Stimulated activated naive CD4-positive, alpha-beta T cell (primary cell): ENCODE data around the gene RIIAD1.
"Not testable (repeated sequence)": the region's sequence is repeated elsewhere in the genome, so short reads cannot be mapped to it uniquely, and the experiment has no call there.

Experiments
- DNase-seq, 6 experiments: peaks; one replicate each; lab custom pipeline; 2025; lab: John Stamatoyannopoulos, UW

RIIAD1 gene

DNA sequence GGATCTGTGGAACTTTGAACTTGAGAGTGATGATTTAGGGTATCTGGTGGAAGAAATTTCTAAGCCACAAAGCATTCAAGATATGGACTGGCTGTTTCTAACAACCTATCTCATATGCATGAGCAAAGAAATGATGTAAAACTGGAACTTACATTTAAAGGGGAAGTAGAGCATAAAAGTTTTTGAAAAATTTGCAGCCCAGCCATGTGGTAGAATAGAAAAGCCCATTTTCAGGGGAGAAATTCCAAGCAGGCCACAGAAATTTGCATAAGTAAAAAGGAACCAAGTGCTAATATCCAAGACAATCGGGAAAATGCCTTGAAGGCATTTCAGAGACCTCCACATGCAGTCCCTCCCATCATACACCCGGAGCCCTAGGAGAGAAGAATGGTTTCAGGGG is 15.7 kb downstream of the RIIAD1 start:
- DNase-seq, result no peak

- DNase-seq, result no peak
Measured at GRCh38 chr1:151737479-151737878, 16.2 kb downstream of the RIIAD1 start.

GRCh38 chr1:151739590-151740355 is 18.5 kb downstream of the RIIAD1 start:
- DNase-seq, result no peak

DNA sequence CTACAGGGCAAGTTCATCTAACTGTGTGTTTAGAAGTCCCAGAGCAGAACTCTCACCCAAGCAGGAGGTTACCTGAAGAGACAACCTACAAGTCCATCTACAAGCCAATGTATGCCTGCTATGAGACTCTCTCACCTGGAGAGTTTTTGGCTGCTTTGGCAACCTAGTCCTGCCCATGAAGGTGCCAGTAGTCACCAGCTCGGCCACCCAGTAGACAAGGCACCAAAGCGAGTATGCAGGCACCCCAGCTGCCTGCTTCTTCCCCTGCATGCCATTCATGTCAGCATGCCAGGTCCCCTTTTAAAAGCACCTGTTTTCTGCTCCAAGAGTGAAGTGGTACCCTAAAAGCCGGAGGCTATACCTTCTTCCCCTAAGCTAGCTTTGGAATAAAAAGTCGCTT is 20.2 kb downstream of the RIIAD1 start:
- no peak for DNase-seq

DNA sequence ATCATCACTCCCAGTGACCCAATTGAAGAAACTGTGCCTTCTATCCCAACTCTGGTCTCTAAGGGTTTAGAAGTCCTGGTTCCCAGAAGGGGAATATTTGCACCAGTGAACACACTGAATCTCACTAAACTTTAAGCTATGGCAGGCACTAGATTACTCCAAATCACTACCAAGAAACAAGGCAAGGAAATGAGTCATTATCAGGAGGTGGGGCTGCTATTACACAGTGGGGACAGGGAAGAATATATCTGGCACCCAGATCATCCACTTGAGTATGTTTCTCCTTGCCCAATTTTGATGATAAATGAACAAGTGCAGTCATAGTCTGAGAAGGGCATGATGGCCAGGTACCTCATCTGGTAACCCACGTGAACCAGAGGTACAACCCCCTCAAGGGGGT is 35.0 kb downstream of the RIIAD1 start:
- DNase-seq, result no peak

DNA sequence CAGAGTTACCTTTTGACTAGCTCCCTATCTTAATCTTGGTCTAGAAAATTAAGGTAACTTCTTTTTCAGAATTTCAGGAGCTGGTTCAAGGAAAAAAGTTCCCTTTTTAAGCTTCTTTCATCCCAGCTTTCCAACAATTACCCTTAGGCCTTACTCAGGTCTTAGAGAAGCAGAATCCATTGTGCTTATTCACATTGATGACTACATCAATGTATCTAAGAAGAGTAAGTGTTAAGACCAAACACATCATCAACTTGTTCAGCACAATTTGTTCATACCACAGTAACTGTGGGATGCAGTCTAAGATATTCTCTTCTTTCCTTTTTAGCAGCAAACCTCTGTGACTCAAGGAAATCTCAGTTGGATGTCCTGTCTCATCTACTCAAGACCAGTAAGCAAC is 37.9 kb downstream of the RIIAD1 start:
- DNase-seq, result no peak

- no peak for DNase-seq
Measured at GRCh38 chr1:151760597-151761385, 39.5 kb downstream of the RIIAD1 start.

DNA sequence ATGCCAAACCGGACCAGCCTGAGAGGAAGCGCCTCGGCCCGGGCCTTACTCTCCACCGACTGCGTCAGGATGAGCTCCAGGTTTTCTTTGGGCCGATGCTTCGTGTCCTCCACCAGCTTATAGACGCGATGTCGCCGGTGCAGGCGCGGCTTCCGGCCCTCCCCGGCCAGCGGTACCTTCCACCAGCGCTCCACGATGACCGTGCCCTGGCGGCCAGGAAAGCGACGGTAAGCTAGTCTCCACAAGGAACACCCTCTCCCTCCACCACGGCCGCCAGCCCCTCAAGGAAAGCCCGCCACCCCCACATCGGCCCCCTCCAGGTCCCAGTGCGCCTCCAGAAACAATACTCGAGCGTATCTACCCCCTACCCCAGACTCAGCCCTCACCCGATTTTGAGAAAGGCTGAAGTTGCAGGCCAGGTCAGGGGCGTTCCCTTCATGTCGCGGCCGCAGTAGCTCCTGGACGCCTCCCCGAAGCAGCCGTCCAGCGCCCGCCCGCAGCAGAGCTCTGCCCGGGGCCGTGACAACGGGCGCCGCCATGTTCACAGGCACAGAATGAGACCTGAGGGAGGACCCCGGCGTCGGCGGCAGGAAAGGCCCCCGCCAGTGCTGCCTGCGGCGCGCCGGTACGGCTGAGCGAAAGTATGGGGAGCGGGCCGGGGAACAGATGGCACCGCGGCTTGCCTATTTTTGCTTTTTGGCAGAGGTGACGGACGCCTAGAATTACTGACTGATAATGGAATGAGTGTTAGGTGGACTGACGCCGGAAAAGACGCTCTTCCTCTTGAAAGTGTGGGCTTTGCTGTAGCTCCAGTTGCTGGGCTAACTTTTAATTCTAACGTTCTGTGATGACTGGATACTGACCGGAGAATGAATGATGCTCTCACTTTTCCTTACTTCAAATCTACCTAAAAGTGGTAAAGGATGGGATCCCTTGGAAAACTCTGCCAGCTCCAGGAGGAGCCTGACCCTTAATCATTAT is 41.9 kb downstream of the RIIAD1 start, which contains the start of gene MRPL9:
TSS of gene MRPL9 (minus strand) at position 556 of the 981 bp plus-strand sequence. CDS start at position 539, 17 bp downstream.
- DNase-seq, result peak; percentile 66 to 86 (median 74)

- DNase-seq, result no peak
Measured at GRCh38 chr1:151763990-151764389, 42.7 kb downstream of the RIIAD1 start.

- not testable (repeated sequence) for DNase-seq
Measured at GRCh38 chr1:151768351-151769066, 47.2 kb downstream of the RIIAD1 start.

DNA sequence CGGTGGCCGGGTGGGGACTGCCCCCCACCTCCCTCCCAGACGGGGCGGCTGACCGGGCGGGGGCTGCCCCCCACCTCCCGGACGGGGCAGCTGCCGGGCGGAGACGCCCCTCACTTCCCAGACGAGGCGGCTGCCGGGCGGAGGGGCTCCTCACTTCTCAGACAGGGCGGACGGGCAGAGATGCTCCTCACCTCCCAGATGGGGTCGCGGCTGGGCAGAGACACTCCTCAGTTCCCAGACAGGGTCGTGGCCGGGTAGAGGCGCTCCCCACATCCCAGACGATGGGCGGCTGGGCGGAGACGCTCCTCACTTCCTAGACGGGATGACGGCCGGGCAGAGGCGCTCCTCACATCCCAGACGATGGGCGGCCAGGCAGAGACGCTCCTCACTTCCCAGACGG is 47.9 kb downstream of the RIIAD1 start:
- not testable (repeated sequence) for DNase-seq

DNA sequence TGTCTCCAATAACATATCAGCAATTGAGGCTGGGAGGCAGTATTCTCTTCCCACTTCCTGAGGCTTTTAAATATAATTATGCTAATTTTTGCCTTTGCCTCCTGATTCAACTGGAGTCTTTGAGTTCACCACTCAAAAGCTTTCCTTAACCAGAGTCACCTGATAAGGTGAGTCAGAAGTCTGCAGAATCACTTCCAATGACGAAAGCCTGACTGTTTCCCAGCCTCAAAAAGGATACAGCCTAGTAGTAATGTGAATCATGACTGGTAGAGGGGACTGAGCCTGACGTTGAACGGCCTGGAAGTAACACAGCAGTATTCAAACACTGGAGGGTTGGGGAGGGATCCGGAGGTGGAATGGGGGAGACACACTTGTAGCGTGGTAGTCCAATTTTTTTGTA is 52.4 kb downstream of the RIIAD1 start:
- no peak for DNase-seq

DNA sequence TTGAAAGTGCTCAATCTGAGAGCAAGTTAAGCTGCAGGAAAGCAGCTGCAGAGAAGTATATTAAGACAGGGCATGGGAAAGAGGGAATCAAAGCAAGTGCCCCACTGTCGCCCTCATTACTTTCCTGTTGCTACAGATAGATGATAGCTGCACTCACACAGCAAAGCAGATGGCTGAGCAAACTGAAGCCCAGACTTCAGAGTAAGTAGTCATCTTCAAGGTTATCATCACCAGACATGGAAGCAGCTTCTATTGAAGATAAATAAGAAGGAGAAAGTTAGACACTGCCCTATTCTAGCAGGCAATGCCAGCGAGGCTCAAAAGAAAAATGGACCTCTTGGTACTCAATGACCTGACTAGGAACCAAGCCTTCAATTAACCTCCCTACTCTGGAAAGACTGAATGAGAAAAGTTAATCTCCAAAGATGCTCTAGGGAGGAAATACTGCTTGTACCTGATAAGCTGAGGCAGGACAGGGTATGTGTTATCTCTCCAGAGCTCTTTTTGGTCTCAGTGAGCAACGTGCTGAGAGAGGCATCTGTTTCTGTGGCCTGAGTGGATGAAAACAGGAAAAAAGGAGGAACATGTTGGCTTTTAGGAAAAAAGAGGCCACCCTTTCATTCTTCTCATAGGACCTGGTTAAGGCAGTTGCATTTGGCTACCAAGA is 53.1 kb downstream of the RIIAD1 start:
- no peak for DNase-seq

GRCh38 chr1:151775894-151776664 is 54.8 kb downstream of the RIIAD1 start:
- no peak for DNase-seq

- no peak for DNase-seq
Measured at GRCh38 chr1:151776665-151777062, 55.3 kb downstream of the RIIAD1 start.

GRCh38 chr1:151777317-151777716 is 56.0 kb downstream of the RIIAD1 start:
- DNase-seq, result no peak
